ENCODE data around the gene HEXB. TPM values are rescaled to one million over a fixed set of nuclear protein-coding genes. Genes with fewer than 3 reads are reported as not detected.

Gene HEXB
- total and polyA plus RNA-seq, 7 donors, result 31.0 to 63.3 (median 48.4) TPM

GRCh38 chr5:74641735-74642542 is 43.1 kb upstream of the HEXB start:
- peak; percentile 56 for TF ChIP-seq CTCF (IDR thresholded peaks at IDR 0.05)
- H3K27ac ChIP-seq, result peak overlapping the region; percentile 82
- peak overlapping the region; percentile 78 for H3K4me3 ChIP-seq
- intact Hi-C loops (cut with DNase I), result loop anchor here (2.0 to 10.0 kb wide), 6 partner anchors 237 to 655 kb away; no protein-coding TSS in a partner anchor
- DNase-seq, result no peak
- no peaks in the 10 kb centered on the region for H3K9me3 ChIP-seq
- ATAC-seq, result peak in 3 of 4 donors; percentile 15 to 41 (median 16)
- H3K4me1 ChIP-seq, result peaks cover 18% of the 10 kb centered on the region
- 8 to 12% (median 9%) methylated on average over 28 of the region's 28 CpGs for WGBS, 3 donors
- H3K27me3 ChIP-seq (ENCODE audit: insufficient read depth in 3 of 3, low read length in 2 of 3), result no peaks in the 10 kb centered on the region
- no peaks in the 10 kb centered on the region for H3K36me3 ChIP-seq (ENCODE audit: insufficient read depth in 1 of 2, low read depth in 1 of 2)

GRCh38 chr5:74642543-74642863 is 42.5 kb upstream of the HEXB start:
- no peaks in the 10 kb centered on the region for H3K36me3 ChIP-seq (ENCODE audit: insufficient read depth in 1 of 2, low read depth in 1 of 2)
- intact Hi-C loops (cut with DNase I), result loop anchor here (5.0 to 10.0 kb wide), 5 partner anchors 348 to 655 kb away; no protein-coding TSS in a partner anchor
- peak overlapping the region; percentile 82 for H3K27ac ChIP-seq
- H3K4me3 ChIP-seq, result no peak overlapping the region
- no peaks in the 10 kb centered on the region for H3K27me3 ChIP-seq (ENCODE audit: insufficient read depth in 3 of 3, low read length in 2 of 3)
- no peak for TF ChIP-seq CTCF (IDR thresholded peaks at IDR 0.05)
- H3K9me3 ChIP-seq, result no peaks in the 10 kb centered on the region
- WGBS, 3 donors, result 84 to 90% (median 87%) methylated on average over 6 of the region's 6 CpGs
- DNase-seq (no peak), ATAC-seq (no peak)
- peaks cover 18% of the 10 kb centered on the region for H3K4me1 ChIP-seq

- Histone ChIP-seq H3K9me3 (no peaks in the 10 kb centered on the region), H3K36me3 (ENCODE audit: insufficient read depth in 1 of 2, low read depth in 1 of 2) (no peaks in the 10 kb centered on the region), H3K4me1 (peaks cover 15% of the 10 kb centered on the region), H3K27me3 (ENCODE audit: insufficient read depth in 3 of 3, low read length in 2 of 3) (no peaks in the 10 kb centered on the region), H3K27ac (peak overlapping the region; percentile 38), H3K4me3 (no peak overlapping the region)
- intact Hi-C loops (cut with DNase I), result loop anchor here (5.0 to 10.0 kb wide), 5 partner anchors 348 to 656 kb away; no protein-coding TSS in a partner anchor
- no peak for TF ChIP-seq CTCF (IDR thresholded peaks at IDR 0.05)
- DNase-seq, result no peak
- WGBS, 3 donors, result 57 to 61% (median 58%) methylated on average over 4 of the region's 4 CpGs
- ATAC-seq, result no peak
Measured at GRCh38 chr5:74643111-74643562, 41.9 kb upstream of the HEXB start.

- peaks cover 9% of the 10 kb centered on the region for H3K4me1 ChIP-seq
- no peaks in the 10 kb centered on the region for H3K27me3 ChIP-seq (ENCODE audit: insufficient read depth in 3 of 3, low read length in 2 of 3)
- intact Hi-C loops (cut with DNase I), result loop anchor here in 1 of 2 donors (2.0 to 10.0 kb wide), 2 partner anchors 352 to 612 kb away; no protein-coding TSS in a partner anchor
- WGBS, 3 donors, result 52 to 62% (median 52%) methylated on average over 1 of the region's 1 CpG
- TF ChIP-seq CTCF (IDR thresholded peaks at IDR 0.05), result no peak
- no peaks in the 10 kb centered on the region for H3K36me3 ChIP-seq (ENCODE audit: insufficient read depth in 1 of 2, low read depth in 1 of 2)
- H3K9me3 ChIP-seq, result no peaks in the 10 kb centered on the region
- ATAC-seq (no peak), DNase-seq (no peak)
- no peak overlapping the region for H3K27ac ChIP-seq
- no peak overlapping the region for H3K4me3 ChIP-seq
Measured at GRCh38 chr5:74647096-74647495, 37.9 kb upstream of the HEXB start.

Measured in psoas muscle (tissue), 8 donors.